Thyroid gland (tissue), 4 donors: ENCODE results near the gene FGFBP1.

Experiments
- CTCF ChIP-seq, 6 experiments: fragments of 200-600 bp in 3 of 6; fragments of 450-650 bp in 3 of 6; sonication (generic) in 3 of 6; IDR thresholded peaks; one replicate each; pipeline ENCODE4 v1.5.1; 2016 to 2019; ENCODE audit warnings: antibody characterized with exemption in 6 of 6, mild to moderate bottlenecking in 2 of 6, inconsistent platforms in 1 of 6, moderate library complexity in 1 of 6
- POLR2A ChIP-seq, 2 donors: fragments of 450-650 bp; IDR thresholded peaks; one replicate each; pipeline ENCODE4 v1.6.1; 2017; ENCODE audit warnings: antibody characterized with exemption in 2 of 2, mild to moderate bottlenecking in 2 of 2, moderate library complexity in 1 of 2

GRCh38 chr4:15926486-15926885 is 12.1 kb downstream of the FGFBP1 start:
- no peak for TF ChIP-seq CTCF (IDR thresholded peaks at IDR 0.05)
- no peak for TF ChIP-seq POLR2A (IDR thresholded peaks at IDR 0.05)
